HepG2 (cell line): ENCODE measurements around the gene NOSTRIN. TPM values are rescaled to one million over a fixed set of nuclear protein-coding genes. Genes with fewer than 3 reads are reported as not detected.

ENCODE experiments used
- ARNT2 ChIP-seq: sonication (generic); formaldehyde crosslinking; IDR thresholded peaks from 2 replicates; pipeline ENCODE4 v1.8.0; 2022; ENCODE audit warnings: mild to moderate bottlenecking, low read depth, missing genetic modification reagents, moderate library complexity
- HDAC1 ChIP-seq: sonication (generic); formaldehyde crosslinking; IDR thresholded peaks from 2 replicates; pipeline ENCODE4 v1.5.1; 2020; ENCODE audit warnings: mild to moderate bottlenecking, missing genetic modification reagents
- KIAA2018 ChIP-seq: sonication (generic); formaldehyde crosslinking; IDR thresholded peaks from 2 replicates; pipeline ENCODE4 v1.5.0; 2020; ENCODE audit warnings: mild to moderate bottlenecking, missing genetic modification reagents, borderline replicate concordance
- MLXIP ChIP-seq: sonication (generic); formaldehyde crosslinking; IDR thresholded peaks from 2 replicates; pipeline ENCODE4 v1.9.0; 2021; ENCODE audit warnings: missing genetic modification reagents, borderline replicate concordance
- NCOA5 ChIP-seq: sonication (generic); formaldehyde crosslinking; IDR thresholded peaks from 2 replicates; pipeline ENCODE4 v1.4.0; 2020; ENCODE audit warnings: missing genetic modification reagents
- PHF5A ChIP-seq: IDR thresholded peaks from one replicate; pipeline ENCODE4 v1.6.1; 2018; ENCODE audit warnings: low read depth, missing genetic modification reagents; ENCODE audit not compliant: unreplicated experiment
- RCOR2 ChIP-seq: IDR thresholded peaks from 2 replicates; pipeline ENCODE4 v1.6.1; 2016; ENCODE audit warnings: missing biosample characterization, missing genetic modification reagents
- SMAD1 ChIP-seq: sonication (generic); formaldehyde crosslinking; IDR thresholded peaks from 2 replicates; pipeline ENCODE4 v1.4.0; 2020; ENCODE audit warnings: missing genetic modification reagents, low read depth, mild to moderate bottlenecking, borderline replicate concordance
- SNAPC2 ChIP-seq: sonication (generic); formaldehyde crosslinking; IDR thresholded peaks from 2 replicates; pipeline ENCODE4 v1.8.1; 2022; ENCODE audit warnings: mild to moderate bottlenecking, missing genetic modification reagents
- ZNF136 ChIP-seq: sonication (generic); formaldehyde crosslinking; IDR thresholded peaks from 2 replicates; pipeline ENCODE4 v1.8.1; 2022; ENCODE audit warnings: low read depth, mild to moderate bottlenecking, moderate library complexity, missing genetic modification reagents
- ZNF180 ChIP-seq: sonication (generic); formaldehyde crosslinking; IDR thresholded peaks from 2 replicates; pipeline ENCODE4 v1.4.0; 2020; ENCODE audit warnings: low read depth, missing genetic modification reagents, borderline replicate concordance
- ZNF20 ChIP-seq: sonication (generic); formaldehyde crosslinking; IDR thresholded peaks from 2 replicates; pipeline ENCODE4 v1.4.0; 2020; ENCODE audit warnings: mild to moderate bottlenecking, moderate library complexity, missing genetic modification reagents
- ZNF256 ChIP-seq: sonication (generic); formaldehyde crosslinking; conservative IDR thresholded peaks from 2 replicates; pipeline ENCODE4 v1.4.0; 2020; ENCODE audit warnings: missing genetic modification reagents
- ZNF275 ChIP-seq: sonication (generic); formaldehyde crosslinking; IDR thresholded peaks from 2 replicates; pipeline ENCODE4 v1.8.0; 2022; ENCODE audit warnings: missing genetic modification reagents, mild to moderate bottlenecking, inconsistent platforms, borderline replicate concordance
- ZNF317 ChIP-seq: sonication (generic); formaldehyde crosslinking; IDR thresholded peaks from 2 replicates; pipeline ENCODE4 v1.5.0; 2020; ENCODE audit warnings: mild to moderate bottlenecking, missing genetic modification reagents
- ZNF782 ChIP-seq: sonication (generic); formaldehyde crosslinking; IDR thresholded peaks from 2 replicates; pipeline ENCODE4 v1.4.0; 2020; ENCODE audit warnings: missing genetic modification reagents, mild to moderate bottlenecking, borderline replicate concordance
- ZZZ3 ChIP-seq: sonication (generic); formaldehyde crosslinking; IDR thresholded peaks from 2 replicates; pipeline ENCODE4 v1.4.0; 2020; ENCODE audit warnings: missing genetic modification reagents, mild to moderate bottlenecking, borderline replicate concordance
- polyA plus RNA-seq, 8 experiments: library from polyadenylated mRNA; depleted of rRNA in 3 of 8; stranded (reverse) in 7 of 8; unstranded in 1 of 8; fragments of >200 nt; fragmentation: Illumina TruSeq in 4 of 8; extraction: Trizol in 4 of 8; gene quantifications; 2 replicates each; pipeline versions ENCODE4 v1.2.1 to v1.2.3, GENCODE V29; 2011 to 2016; ENCODE audit warnings: low read depth in 4 of 8, missing spikeins in 1 of 8, mixed read lengths in 1 of 8; ENCODE audit not compliant: insufficient read depth in 1 of 8
- total RNA-seq, 5 experiments: library from RNA; depleted of rRNA; stranded (reverse); fragments of >200 nt; fragmentation: Illumina TruSeq; extraction: Trizol; gene quantifications; 2 replicates each; pipeline ENCODE4 v1.2.3, GENCODE V29; 2016; ENCODE audit warnings: low read depth in 1 of 5

NOSTRIN gene
- total and polyA plus RNA-seq, 2 of the 13 experiments (the other 11 are each of a cell fraction or from before 2014, with no cell fraction given) = 0.22 TPM

GRCh38 chr2:168890006-168890782 lies 87.8 kb downstream of the NOSTRIN start, which contains the start of gene SPC25 (continued):
- no peak for TF ChIP-seq KIAA2018
- TF ChIP-seq ZNF136 (CRISPR knock-in tag) = peak; percentile 85
- no peak for TF ChIP-seq ZNF180 (CRISPR knock-in tag)
- no peak for TF ChIP-seq MLXIP (CRISPR knock-in tag)
- peak; percentile 85 for TF ChIP-seq ARNT2
- TF ChIP-seq ZNF275 (CRISPR knock-in tag) = peak; percentile 90; the same call in 1 of the 2 replicates
- TF ChIP-seq ZNF782 (CRISPR knock-in tag) = no peak
- TF ChIP-seq HDAC1 (CRISPR knock-in tag) = peak; percentile 98
- peak; percentile 87 for TF ChIP-seq ZNF256
- TF ChIP-seq SNAPC2 = no peak
- TF ChIP-seq ZNF317 (CRISPR knock-in tag) = peak; percentile 42; the same call in 1 of the 2 replicates
- no peak for TF ChIP-seq PHF5A (CRISPR knock-in tag)
- TF ChIP-seq NCOA5 (CRISPR knock-in tag) = no peak
- TF ChIP-seq ZZZ3 (CRISPR knock-in tag) = no peak
- no peak for TF ChIP-seq RCOR2 (CRISPR knock-in tag)
- TF ChIP-seq SMAD1 (CRISPR knock-in tag) = peak; percentile 97; the same call in 1 of the 2 replicates
- no peak for TF ChIP-seq ZNF20
